Transverse colon (tissue), 4 donors: Measurements from ENCODE around the gene ACVR2A.

Experiments used
- CTCF ChIP-seq, 5 experiments: fragments of 200-600 bp in 3 of 5; fragments of 450-650 bp in 2 of 5; sonication (generic) in 3 of 5; IDR thresholded peaks; 1 replicate in 2 of 5; 2 replicates in 3 of 5; pipeline ENCODE4 v1.5.1; 2016 to 2017; ENCODE audit warnings: antibody characterized with exemption in 5 of 5, inconsistent platforms in 3 of 5, mild to moderate bottlenecking in 2 of 5, moderate library complexity in 1 of 5
- EP300 ChIP-seq: sonication (generic); formaldehyde crosslinking; IDR thresholded peaks from one replicate; pipeline ENCODE4 v1.6.1; 2017; ENCODE audit warnings: antibody characterized with exemption, low read depth
- POLR2A ChIP-seq: fragments of 450-650 bp; IDR thresholded peaks from one replicate; pipeline ENCODE4 v1.6.1; 2016; ENCODE audit warnings: antibody characterized with exemption, mild to moderate bottlenecking, moderate library complexity
- POLR2AphosphoS5 ChIP-seq, 3 donors: sonication (generic); formaldehyde crosslinking; IDR thresholded peaks; one replicate each; pipeline ENCODE4 v1.6.1; 2016; ENCODE audit warnings: antibody characterized with exemption in 3 of 3

- no peak for TF ChIP-seq POLR2AphosphoS5 (IDR thresholded peaks at IDR 0.05)
- TF ChIP-seq CTCF (IDR thresholded peaks at IDR 0.05) = no peak
- TF ChIP-seq EP300 = no peak
- TF ChIP-seq POLR2A = no peak
Observed at GRCh38 chr2:147924647-147925046, 79.8 kb downstream of the ACVR2A start.
